ENCODE results near the gene SULF2. TPM values are rescaled to one million over a fixed set of nuclear protein-coding genes. Genes with fewer than 3 reads are reported as not detected.

The SULF2 gene
- total RNA-seq, 1 experiment from 2014 or later, result 13.0 TPM

DNA sequence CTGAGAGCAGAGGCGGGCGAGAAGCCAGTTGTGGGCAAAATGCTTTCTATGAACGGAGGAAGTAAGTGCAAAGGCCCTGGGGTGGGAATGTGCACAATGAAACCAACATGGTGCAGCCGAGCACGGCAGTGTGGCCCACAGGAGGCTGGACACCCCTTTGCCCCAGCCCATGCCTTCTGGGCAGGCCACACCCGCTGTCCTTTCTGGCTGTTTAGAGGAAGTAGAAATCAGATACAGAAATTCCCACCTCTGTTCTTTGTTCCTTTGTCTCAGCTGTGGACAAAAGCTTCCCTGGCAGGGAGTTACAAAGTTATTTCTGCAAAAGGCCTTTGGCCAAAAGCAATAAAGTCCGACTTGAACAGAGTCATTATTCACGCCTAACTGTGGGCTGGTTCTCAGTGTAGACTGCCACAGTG is 11.9 kb downstream of the SULF2 start:
- Histone ChIP-seq H3K27me3 (ENCODE audit: insufficient read depth, low read length) (no peaks in the 10 kb centered on the region), H3K79me2 (ENCODE audit: insufficient read depth, low read length) (no peaks in the 10 kb centered on the region), H3K27ac (ENCODE audit: low read depth, low read length) (no peak overlapping the region), H3K36me3 (ENCODE audit: control insufficient read depth in 1 of 2, insufficient read depth in 2 of 2, low read length in 2 of 2) (no peaks in the 10 kb centered on the region), H3K4me2 (ENCODE audit: low read length) (no peak overlapping the region), H2AFZ (ENCODE audit: low read depth, low read length, poor library complexity, severe bottlenecking) (no peak overlapping the region), H3K9me2 (ENCODE audit: insufficient read depth) (no peaks in the 10 kb centered on the region), H3K9me3 (ENCODE audit: control insufficient read depth in 1 of 2, insufficient read depth in 1 of 2, low read depth in 1 of 2, low read length in 2 of 2) (peaks cover 0 to 8% of the 10 kb centered on the region in 2 experiments; a peak in 1 of 4 replicates), H4K20me1 (ENCODE audit: insufficient read depth) (no peaks in the 10 kb centered on the region), H3K4me3 (replicated peaks in 1 of 2; ENCODE audit: low read depth in 1 of 2, low read length in 2 of 2) (no peak overlapping the region), H3K9ac (ENCODE audit: low read length) (no peak overlapping the region), H3K4me1 (ENCODE audit: control insufficient read depth in 1 of 2, insufficient read depth in 2 of 2, low read length in 2 of 2) (peaks cover 3 to 5% of the 10 kb centered on the region in 2 experiments; a peak in 2 of 4 replicates)
- BruUV-seq (replicated peaks), result no TSS peak
- POLR2A ChIA-PET, result no interaction called here
- TF ChIP-seq, protein P1, sequence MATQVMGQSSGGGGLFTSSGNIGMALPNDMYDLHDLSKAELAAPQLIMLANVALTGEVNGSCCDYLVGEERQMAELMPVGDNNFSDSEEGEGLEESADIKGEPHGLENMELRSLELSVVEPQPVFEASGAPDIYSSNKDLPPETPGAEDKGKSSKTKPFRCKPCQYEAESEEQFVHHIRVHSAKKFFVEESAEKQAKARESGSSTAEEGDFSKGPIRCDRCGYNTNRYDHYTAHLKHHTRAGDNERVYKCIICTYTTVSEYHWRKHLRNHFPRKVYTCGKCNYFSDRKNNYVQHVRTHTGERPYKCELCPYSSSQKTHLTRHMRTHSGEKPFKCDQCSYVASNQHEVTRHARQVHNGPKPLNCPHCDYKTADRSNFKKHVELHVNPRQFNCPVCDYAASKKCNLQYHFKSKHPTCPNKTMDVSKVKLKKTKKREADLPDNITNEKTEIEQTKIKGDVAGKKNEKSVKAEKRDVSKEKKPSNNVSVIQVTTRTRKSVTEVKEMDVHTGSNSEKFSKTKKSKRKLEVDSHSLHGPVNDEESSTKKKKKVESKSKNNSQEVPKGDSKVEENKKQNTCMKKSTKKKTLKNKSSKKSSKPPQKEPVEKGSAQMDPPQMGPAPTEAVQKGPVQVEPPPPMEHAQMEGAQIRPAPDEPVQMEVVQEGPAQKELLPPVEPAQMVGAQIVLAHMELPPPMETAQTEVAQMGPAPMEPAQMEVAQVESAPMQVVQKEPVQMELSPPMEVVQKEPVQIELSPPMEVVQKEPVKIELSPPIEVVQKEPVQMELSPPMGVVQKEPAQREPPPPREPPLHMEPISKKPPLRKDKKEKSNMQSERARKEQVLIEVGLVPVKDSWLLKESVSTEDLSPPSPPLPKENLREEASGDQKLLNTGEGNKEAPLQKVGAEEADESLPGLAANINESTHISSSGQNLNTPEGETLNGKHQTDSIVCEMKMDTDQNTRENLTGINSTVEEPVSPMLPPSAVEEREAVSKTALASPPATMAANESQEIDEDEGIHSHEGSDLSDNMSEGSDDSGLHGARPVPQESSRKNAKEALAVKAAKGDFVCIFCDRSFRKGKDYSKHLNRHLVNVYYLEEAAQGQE (IDR thresholded peaks at IDR 0.05; ENCODE audit: low read depth), result no peak
- TF ChIP-seq, protein P2, sequence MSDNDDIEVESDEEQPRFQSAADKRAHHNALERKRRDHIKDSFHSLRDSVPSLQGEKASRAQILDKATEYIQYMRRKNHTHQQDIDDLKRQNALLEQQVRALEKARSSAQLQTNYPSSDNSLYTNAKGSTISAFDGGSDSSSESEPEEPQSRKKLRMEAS (IDR thresholded peaks at IDR 0.05), result no peak
- TF ChIP-seq POLR2AphosphoS5 (IDR thresholded peaks at IDR 0.05; ENCODE audit: low read depth, low read length), result no peak
- TF ChIP-seq ELF1 (IDR thresholded peaks at IDR 0.05; ENCODE audit: borderline replicate concordance, low read depth), result no peak
- CTCF ChIA-PET, result interaction anchor here (0.8 kb wide), 1 partner anchor 13 kb away, joined by 3 read pairs; no protein-coding TSS in a partner anchor
- RAD21 ChIA-PET (ENCODE audit: low non-redundant PET in 1 of 2, low total read pairs in 2 of 2, uncharacterized antibody in 2 of 2, unreplicated experiment in 2 of 2), result no interaction called here
- no peak for DNase-seq (ENCODE audit: low read depth, low spot score)
- ATAC-seq, result no peak
- intact Hi-C loops (cut with micrococcal nuclease), result no loop called here

DNA sequence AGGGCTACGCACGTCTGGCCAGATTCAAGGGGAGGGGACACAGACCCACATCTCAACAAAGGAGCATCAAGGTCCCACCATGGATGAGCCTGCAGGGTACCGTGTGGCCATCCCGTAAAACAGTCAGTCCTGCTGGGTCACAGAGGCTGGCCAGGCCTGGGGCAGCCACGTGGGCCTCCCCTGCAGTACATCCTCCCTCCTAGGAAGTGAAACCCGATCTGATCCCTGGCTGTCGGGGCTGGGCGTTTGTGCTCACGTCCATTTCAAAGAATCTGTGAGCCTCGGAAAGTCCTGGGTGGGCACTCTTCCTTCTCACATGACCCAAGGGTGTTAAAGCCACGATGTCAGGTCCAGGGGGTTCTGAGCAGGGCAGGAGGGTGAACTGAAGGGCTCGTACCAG is 14.3 kb downstream of the SULF2 start:
- DNase-seq (ENCODE audit: low read depth, low spot score), result no peak
- ATAC-seq, result no peak
- RAD21 ChIA-PET (ENCODE audit: low non-redundant PET in 1 of 2, low total read pairs in 2 of 2, uncharacterized antibody in 2 of 2, unreplicated experiment in 2 of 2), result no interaction called here
- Histone ChIP-seq H4K20me1 (ENCODE audit: insufficient read depth) (no peaks in the 10 kb centered on the region), H3K36me3 (ENCODE audit: control insufficient read depth in 1 of 2, insufficient read depth in 2 of 2, low read length in 2 of 2) (no peaks in the 10 kb centered on the region), H3K79me2 (ENCODE audit: insufficient read depth, low read length) (no peaks in the 10 kb centered on the region), H3K27me3 (ENCODE audit: insufficient read depth, low read length) (no peaks in the 10 kb centered on the region), H2AFZ (ENCODE audit: low read depth, low read length, poor library complexity, severe bottlenecking) (no peak overlapping the region), H3K4me1 (ENCODE audit: control insufficient read depth in 1 of 2, insufficient read depth in 2 of 2, low read length in 2 of 2) (peaks cover 5 to 15% of the 10 kb centered on the region in 2 experiments; a peak in 3 of 4 replicates), H3K4me2 (ENCODE audit: low read length) (no peak overlapping the region), H3K9ac (ENCODE audit: low read length) (no peak overlapping the region), H3K4me3 (replicated peaks in 1 of 2; ENCODE audit: low read depth in 1 of 2, low read length in 2 of 2) (no peak overlapping the region), H3K27ac (ENCODE audit: low read depth, low read length) (no peak overlapping the region), H3K9me2 (ENCODE audit: insufficient read depth) (no peaks in the 10 kb centered on the region), H3K9me3 (ENCODE audit: control insufficient read depth in 1 of 2, insufficient read depth in 1 of 2, low read depth in 1 of 2, low read length in 2 of 2) (peaks cover 0 to 8% of the 10 kb centered on the region in 2 experiments; a peak in 1 of 4 replicates)
- intact Hi-C loops (cut with micrococcal nuclease), result no loop called here
- BruUV-seq (replicated peaks), result no TSS peak
- POLR2A ChIA-PET, result no interaction called here
- CTCF ChIA-PET, result no interaction called here
- TF ChIP-seq CTCF (IDR thresholded peaks at IDR 0.05 in 2 of 3, conservative IDR thresholded peaks at IDR 0.05 in 1 of 3; ENCODE audit: borderline replicate concordance in 1 of 3, insufficient read depth in 1 of 3, low read depth in 2 of 3, low read length in 2 of 3) (no peak), SRF (IDR thresholded peaks at IDR 0.05; ENCODE audit: low read depth) (no peak), EGR1 (IDR thresholded peaks at IDR 0.05; ENCODE audit: low read depth) (no peak), TCF7L2 (IDR thresholded peaks at IDR 0.05; ENCODE audit: borderline replicate concordance, extremely low read depth, insufficient read depth, insufficient read length) (no peak), CEBPB (IDR thresholded peaks at IDR 0.05; ENCODE audit: low read depth) (no peak), ELF1 (IDR thresholded peaks at IDR 0.05; ENCODE audit: borderline replicate concordance, low read depth) (no peak), JUND (IDR thresholded peaks at IDR 0.05) (no peak), ZFX (IDR thresholded peaks at IDR 0.05) (no peak)
- TF ChIP-seq, protein P2 (IDR thresholded peaks at IDR 0.05), result no peak
